Stomach (tissue), 4 donors: ENCODE results near the gene PAFAH1B1.

Experiments
- EP300 ChIP-seq: sonication (generic); formaldehyde crosslinking; IDR thresholded peaks from one replicate; pipeline ENCODE4 v1.6.1; 2017; ENCODE audit warnings: antibody characterized with exemption
- POLR2A ChIP-seq, 4 donors: fragments of 450-650 bp; IDR thresholded peaks; one replicate each; pipeline ENCODE4 v1.6.1; 2016; ENCODE audit warnings: antibody characterized with exemption in 4 of 4, control low read depth in 2 of 4, mild to moderate bottlenecking in 1 of 4, moderate library complexity in 1 of 4
- POLR2AphosphoS5 ChIP-seq, 3 donors: sonication (generic); formaldehyde crosslinking; IDR thresholded peaks; one replicate each; pipeline ENCODE4 v1.6.1; 2016; ENCODE audit warnings: antibody characterized with exemption in 3 of 3
- TF ChIP-seq, protein P1 (sequence below), 7 experiments: fragments of 450-650 bp in 4 of 7; fragments of 200-600 bp in 3 of 7; sonication (generic) in 3 of 7; IDR thresholded peaks; one replicate each; pipeline ENCODE4 v1.5.1; 2016 to 2019; ENCODE audit warnings: antibody characterized with exemption in 7 of 7, control low read depth in 2 of 7, mild to moderate bottlenecking in 1 of 7

DNA sequence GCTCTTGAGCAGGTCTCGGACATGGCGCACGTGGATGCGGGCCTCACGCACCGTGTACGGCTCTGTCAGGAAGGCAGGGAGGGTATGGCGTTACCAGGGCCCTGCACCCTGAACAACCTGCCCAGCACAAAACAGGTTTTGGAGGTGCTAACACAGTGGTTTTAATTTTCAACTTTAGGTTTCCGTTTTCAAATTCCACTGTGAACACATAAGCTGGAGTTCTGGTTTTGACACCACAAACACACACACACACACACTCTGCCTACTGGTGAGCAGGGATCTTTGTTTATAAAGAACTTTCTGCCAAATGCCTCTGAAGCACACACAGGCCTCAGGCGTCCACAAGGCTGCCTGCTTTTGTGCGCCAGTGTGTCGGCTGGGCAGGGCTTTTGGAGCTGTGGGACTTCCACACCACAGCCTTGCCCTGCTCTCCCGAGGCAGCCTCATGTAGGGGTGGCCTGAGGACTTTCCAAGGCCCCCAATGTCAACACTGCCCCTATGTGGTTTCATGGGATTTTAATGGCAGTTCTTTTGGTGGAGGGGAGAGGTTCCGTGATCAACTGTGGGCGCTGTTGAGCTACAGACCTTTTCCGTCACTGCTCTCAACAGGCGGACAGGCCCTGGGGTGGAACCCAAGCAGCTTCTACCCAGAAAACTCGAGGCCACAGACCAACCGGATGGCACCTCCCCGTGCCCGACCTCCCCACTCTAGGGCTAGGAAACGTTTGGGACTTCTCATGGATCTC lies 108.7 kb downstream of the PAFAH1B1 start:
- TF ChIP-seq, protein P1, sequence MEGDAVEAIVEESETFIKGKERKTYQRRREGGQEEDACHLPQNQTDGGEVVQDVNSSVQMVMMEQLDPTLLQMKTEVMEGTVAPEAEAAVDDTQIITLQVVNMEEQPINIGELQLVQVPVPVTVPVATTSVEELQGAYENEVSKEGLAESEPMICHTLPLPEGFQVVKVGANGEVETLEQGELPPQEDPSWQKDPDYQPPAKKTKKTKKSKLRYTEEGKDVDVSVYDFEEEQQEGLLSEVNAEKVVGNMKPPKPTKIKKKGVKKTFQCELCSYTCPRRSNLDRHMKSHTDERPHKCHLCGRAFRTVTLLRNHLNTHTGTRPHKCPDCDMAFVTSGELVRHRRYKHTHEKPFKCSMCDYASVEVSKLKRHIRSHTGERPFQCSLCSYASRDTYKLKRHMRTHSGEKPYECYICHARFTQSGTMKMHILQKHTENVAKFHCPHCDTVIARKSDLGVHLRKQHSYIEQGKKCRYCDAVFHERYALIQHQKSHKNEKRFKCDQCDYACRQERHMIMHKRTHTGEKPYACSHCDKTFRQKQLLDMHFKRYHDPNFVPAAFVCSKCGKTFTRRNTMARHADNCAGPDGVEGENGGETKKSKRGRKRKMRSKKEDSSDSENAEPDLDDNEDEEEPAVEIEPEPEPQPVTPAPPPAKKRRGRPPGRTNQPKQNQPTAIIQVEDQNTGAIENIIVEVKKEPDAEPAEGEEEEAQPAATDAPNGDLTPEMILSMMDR (IDR thresholded peaks at IDR 0.05), result no peak
- TF ChIP-seq EP300, result no peak
- no peak for TF ChIP-seq POLR2AphosphoS5 (IDR thresholded peaks at IDR 0.05)
- no peak for TF ChIP-seq POLR2A (IDR thresholded peaks at IDR 0.05)
